SK-N-SH (cell line): ENCODE data around the gene WDR33. TPM values are rescaled to one million over a fixed set of nuclear protein-coding genes. Genes with fewer than 3 reads are reported as not detected.

Experiments
- CTCF ChIA-PET: fragments of 300-600, 350-600 bp; formaldehyde crosslinking; extraction: SDS; loops from one replicate; lab custom pipeline; 2021; lab: Yijun Ruan, JAX
- POLR2A ChIA-PET: fragments of 350-600 bp; sonication (Branson Sonifier 250); formaldehyde crosslinking; extraction: SDS; loops from one replicate; lab custom pipeline; 2020; ENCODE audit warnings: antibody characterized with exemption, inconsistent platforms; lab: Yijun Ruan, JAX
- DNase-seq: peaks from one replicate; pipeline ENCODE4 v3.0.0; 2012
- H2AFZ ChIP-seq: fragments of 200-600 bp; sonication (generic); 2 replicates; pipeline ENCODE4 v1.8.1; 2016; ENCODE audit warnings: antibody characterized with exemption, mild to moderate bottlenecking, low read depth
- H3F3A ChIP-seq: fragments of 200-600 bp; sonication (generic); replicated peaks from 2 replicates; pipeline ENCODE3; 2016; ENCODE audit warnings: antibody characterized with exemption, mild to moderate bottlenecking; ENCODE audit not compliant: insufficient read depth
- H3K27ac ChIP-seq, 2 experiments: fragments of 200-500 bp in 1 of 2; fragments of 200-600 bp in 1 of 2; sonication (Bioruptor generic) in 1 of 2; sonication (generic), shearing (Covaris generic) in 1 of 2; 2 replicates each; pipeline versions ENCODE4 v1.5.1 to v1.6.1; 2014 to 2016; ENCODE audit warnings: low read depth in 2 of 2, inconsistent platforms in 1 of 2, low read length in 1 of 2, mild to moderate bottlenecking in 1 of 2, mixed read lengths in 1 of 2
- H3K27me3 ChIP-seq: fragments of 200-600 bp; sonication (generic), shearing (Covaris generic); 2 replicates; pipeline ENCODE4 v1.6.1; 2016; ENCODE audit warnings: mixed run types; ENCODE audit not compliant: insufficient read depth
- H3K36me3 ChIP-seq, 2 experiments: fragments of 200-500 bp in 1 of 2; fragments of 200-600 bp in 1 of 2; sonication (Bioruptor generic) in 1 of 2; sonication (generic) in 1 of 2; replicated peaks in 1 of 2; 2 replicates each; pipeline versions ENCODE3 to v1.5.1; 2014 to 2016; ENCODE audit warnings: low read length in 1 of 2, mild to moderate bottlenecking in 1 of 2; ENCODE audit not compliant: insufficient read depth in 2 of 2, control insufficient read depth in 1 of 2
- H3K4me1 ChIP-seq, 2 experiments: fragments of 200-500 bp in 1 of 2; fragments of 200-600 bp in 1 of 2; sonication (Bioruptor generic) in 1 of 2; sonication (generic), shearing (Covaris generic) in 1 of 2; 2 replicates each; pipeline versions ENCODE4 v1.5.1 to v1.6.1; 2014 to 2016; ENCODE audit warnings: low read depth in 1 of 2, low read length in 1 of 2, mixed run types in 1 of 2; ENCODE audit not compliant: insufficient read depth in 2 of 2, control insufficient read depth in 1 of 2
- H3K4me2 ChIP-seq: fragments of 200-600 bp; sonication (generic), shearing (Covaris generic); 2 replicates; pipeline ENCODE4 v1.6.1; 2017; ENCODE audit warnings: mixed run types
- H3K4me3 ChIP-seq, 2 experiments: fragments of 200-500 bp in 1 of 2; fragments of 200-600 bp in 1 of 2; sonication (Bioruptor generic) in 1 of 2; sonication (generic), shearing (Covaris generic) in 1 of 2; 2 replicates each; pipeline versions ENCODE4 v1.5.1 to v1.8.1; 2014 to 2016; ENCODE audit warnings: low read depth in 2 of 2, inconsistent platforms in 1 of 2, low read length in 1 of 2, mild to moderate bottlenecking in 1 of 2, mixed read lengths in 1 of 2, moderate library complexity in 1 of 2
- H3K79me2 ChIP-seq: fragments of 200-600 bp; sonication (generic); 2 replicates; pipeline ENCODE4 v1.8.1; 2017; ENCODE audit warnings: mild to moderate bottlenecking; ENCODE audit not compliant: insufficient read depth
- H3K9ac ChIP-seq: fragments of 200-600 bp; sonication (generic); 2 replicates; pipeline ENCODE4 v1.6.1; 2017; ENCODE audit warnings: mixed run types
- H3K9me2 ChIP-seq: fragments of 200-600 bp; sonication (generic); 2 replicates; pipeline ENCODE4 v1.6.1; 2017; ENCODE audit warnings: mixed run types
- H3K9me3 ChIP-seq: fragments of 200-600 bp; sonication (generic); 2 replicates; pipeline ENCODE4 v1.6.1; 2017; ENCODE audit warnings: mixed run types, mild to moderate bottlenecking, moderate library complexity
- H4K20me1 ChIP-seq: fragments of 200-600 bp; sonication (generic); 2 replicates; pipeline ENCODE4 v1.6.1; 2017; ENCODE audit warnings: mild to moderate bottlenecking, mixed run types; ENCODE audit not compliant: insufficient read depth
- GABPA ChIP-seq: IDR thresholded peaks from 2 replicates; pipeline ENCODE4 v1.4.0; 2012; ENCODE audit warnings: low read depth, mild to moderate bottlenecking
- JUND ChIP-seq: IDR thresholded peaks from 2 replicates; pipeline ENCODE4 v1.4.0; 2012
- MXI1 ChIP-seq: IDR thresholded peaks from 2 replicates; pipeline ENCODE4 v1.6.1; 2012; ENCODE audit warnings: mild to moderate bottlenecking, low read depth, low read length, improper control_type of control experiment
- NFIC ChIP-seq: IDR thresholded peaks from 2 replicates; pipeline ENCODE4 v1.4.0; 2012; ENCODE audit warnings: borderline replicate concordance
- NRF1 ChIP-seq: IDR thresholded peaks from 2 replicates; pipeline ENCODE4 v1.6.1; 2012; ENCODE audit warnings: low read depth, mild to moderate bottlenecking, low read length
- WGBS: methylation state at CpG from one replicate; pipeline ENCODE4 v1.1.6; 2017; ENCODE audit warnings: low lambda C conversion rate; 5-methylcytosine and 5-hydroxymethylcytosine counted together
- polyA plus RNA-seq, 3 experiments: library from polyadenylated mRNA; depleted of rRNA; stranded (reverse); fragments of >200 nt; gene quantifications; 2 replicates each; pipeline ENCODE4 v1.2.3, GENCODE V29; 2012
- TF ChIP-seq, protein P1 (sequence below): IDR thresholded peaks from 2 replicates; pipeline ENCODE4 v1.6.1; 2012; ENCODE audit warnings: mild to moderate bottlenecking, low read depth, low read length, moderate library complexity
- TF ChIP-seq, protein P2 (sequence below): fragments of 150-350 bp; IDR thresholded peaks from 2 replicates; pipeline ENCODE4 v1.6.1; 2016; ENCODE audit warnings: mild to moderate bottlenecking, low read depth, low read length
- TF ChIP-seq, protein P3 (sequence below): IDR thresholded peaks from 2 replicates; pipeline ENCODE4; 2012

WDR33 gene
- polyA plus RNA-seq, 1 of the 3 experiments (the other 2 are of a cell fraction), result 12.4 TPM

DNA sequence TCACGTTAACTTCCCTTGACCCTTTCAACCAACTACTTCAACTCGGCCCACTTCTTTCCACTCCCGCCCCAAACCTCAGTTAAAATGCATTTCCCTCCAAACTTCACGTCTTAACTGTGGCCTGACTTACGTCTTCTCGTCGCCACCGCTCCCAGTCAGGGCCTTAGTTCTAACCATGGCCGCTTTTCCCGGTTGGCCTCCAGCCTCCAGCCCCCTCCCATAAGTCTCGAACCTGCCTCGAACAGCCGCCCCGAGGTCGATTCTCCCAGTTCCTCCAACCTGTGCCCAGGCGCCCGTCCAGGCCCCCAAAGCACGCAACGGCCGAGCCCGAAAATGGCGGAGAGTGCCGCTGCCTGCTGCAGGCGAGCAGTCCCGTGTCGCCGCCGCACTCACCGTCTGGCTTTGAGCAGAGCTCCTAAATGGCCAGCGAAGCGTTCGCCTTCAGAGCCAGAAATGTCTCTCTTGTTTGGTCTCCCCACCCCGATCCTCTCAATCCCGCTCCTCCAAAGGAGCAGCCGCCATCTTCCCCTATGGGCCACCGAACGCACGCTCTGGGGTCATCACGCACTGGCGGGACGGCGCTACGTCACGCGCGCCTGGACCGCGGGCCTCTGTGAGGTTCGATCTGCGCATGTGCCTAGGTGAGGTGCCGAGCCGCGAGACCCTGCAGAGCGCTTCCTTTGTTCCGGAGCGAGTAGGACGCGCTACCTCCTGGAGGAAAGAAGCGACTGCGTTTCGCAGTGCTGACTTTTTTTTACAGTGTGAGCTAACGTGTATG lies at the start of gene WDR33 (continued):
- no peak for TF ChIP-seq GABPA
- TF ChIP-seq NFIC, result no peak
- TF ChIP-seq, protein P1, sequence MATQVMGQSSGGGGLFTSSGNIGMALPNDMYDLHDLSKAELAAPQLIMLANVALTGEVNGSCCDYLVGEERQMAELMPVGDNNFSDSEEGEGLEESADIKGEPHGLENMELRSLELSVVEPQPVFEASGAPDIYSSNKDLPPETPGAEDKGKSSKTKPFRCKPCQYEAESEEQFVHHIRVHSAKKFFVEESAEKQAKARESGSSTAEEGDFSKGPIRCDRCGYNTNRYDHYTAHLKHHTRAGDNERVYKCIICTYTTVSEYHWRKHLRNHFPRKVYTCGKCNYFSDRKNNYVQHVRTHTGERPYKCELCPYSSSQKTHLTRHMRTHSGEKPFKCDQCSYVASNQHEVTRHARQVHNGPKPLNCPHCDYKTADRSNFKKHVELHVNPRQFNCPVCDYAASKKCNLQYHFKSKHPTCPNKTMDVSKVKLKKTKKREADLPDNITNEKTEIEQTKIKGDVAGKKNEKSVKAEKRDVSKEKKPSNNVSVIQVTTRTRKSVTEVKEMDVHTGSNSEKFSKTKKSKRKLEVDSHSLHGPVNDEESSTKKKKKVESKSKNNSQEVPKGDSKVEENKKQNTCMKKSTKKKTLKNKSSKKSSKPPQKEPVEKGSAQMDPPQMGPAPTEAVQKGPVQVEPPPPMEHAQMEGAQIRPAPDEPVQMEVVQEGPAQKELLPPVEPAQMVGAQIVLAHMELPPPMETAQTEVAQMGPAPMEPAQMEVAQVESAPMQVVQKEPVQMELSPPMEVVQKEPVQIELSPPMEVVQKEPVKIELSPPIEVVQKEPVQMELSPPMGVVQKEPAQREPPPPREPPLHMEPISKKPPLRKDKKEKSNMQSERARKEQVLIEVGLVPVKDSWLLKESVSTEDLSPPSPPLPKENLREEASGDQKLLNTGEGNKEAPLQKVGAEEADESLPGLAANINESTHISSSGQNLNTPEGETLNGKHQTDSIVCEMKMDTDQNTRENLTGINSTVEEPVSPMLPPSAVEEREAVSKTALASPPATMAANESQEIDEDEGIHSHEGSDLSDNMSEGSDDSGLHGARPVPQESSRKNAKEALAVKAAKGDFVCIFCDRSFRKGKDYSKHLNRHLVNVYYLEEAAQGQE, result no peak
- TF ChIP-seq, protein P2, sequence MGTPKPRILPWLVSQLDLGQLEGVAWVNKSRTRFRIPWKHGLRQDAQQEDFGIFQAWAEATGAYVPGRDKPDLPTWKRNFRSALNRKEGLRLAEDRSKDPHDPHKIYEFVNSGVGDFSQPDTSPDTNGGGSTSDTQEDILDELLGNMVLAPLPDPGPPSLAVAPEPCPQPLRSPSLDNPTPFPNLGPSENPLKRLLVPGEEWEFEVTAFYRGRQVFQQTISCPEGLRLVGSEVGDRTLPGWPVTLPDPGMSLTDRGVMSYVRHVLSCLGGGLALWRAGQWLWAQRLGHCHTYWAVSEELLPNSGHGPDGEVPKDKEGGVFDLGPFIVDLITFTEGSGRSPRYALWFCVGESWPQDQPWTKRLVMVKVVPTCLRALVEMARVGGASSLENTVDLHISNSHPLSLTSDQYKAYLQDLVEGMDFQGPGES, result no peak
- peak; percentile 69 for TF ChIP-seq NRF1
- no peak for TF ChIP-seq MXI1
- TF ChIP-seq, all 33 proteins: peak for 8

DNA sequence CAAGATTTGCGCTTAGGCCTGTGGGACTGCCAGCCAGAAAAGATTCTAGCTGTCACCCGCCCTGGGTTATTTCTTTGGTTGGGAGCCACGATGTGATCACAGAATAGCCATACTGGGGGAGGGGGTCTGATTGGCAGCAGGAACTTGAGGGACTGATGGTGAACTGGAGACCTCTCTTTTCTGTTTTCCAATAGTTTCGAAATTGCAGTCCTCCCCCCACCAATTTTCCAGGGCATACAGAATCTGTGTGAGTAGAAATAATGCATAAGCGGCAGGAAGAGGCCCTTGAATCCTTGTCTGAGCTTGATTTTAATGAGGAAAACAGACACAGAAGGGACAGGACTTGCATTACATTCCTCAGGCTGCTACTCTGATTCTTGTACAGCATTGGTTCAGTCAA lies 49.2 kb upstream of the WDR33 start:
- 90% methylated on average over 5 of the region's 5 CpGs for WGBS
- no peak overlapping the region for H3K27ac ChIP-seq
- H3K27me3 ChIP-seq, result no peaks in the 10 kb centered on the region
- no peak overlapping the region for H3K4me2 ChIP-seq
- no peak overlapping the region for H3K9ac ChIP-seq
- H3K9me3 ChIP-seq, result no peaks in the 10 kb centered on the region
- H3K36me3 ChIP-seq, result peaks cover 10 to 26% of the 10 kb centered on the region in 2 experiments
- POLR2A ChIA-PET, result no interaction called here
- no peaks in the 10 kb centered on the region for H3K9me2 ChIP-seq
- no peak overlapping the region for H3K4me3 ChIP-seq
- no peak for DNase-seq
- peaks cover 15% of the 10 kb centered on the region for H4K20me1 ChIP-seq
- H3K4me1 ChIP-seq, result peaks cover 5 to 9% of the 10 kb centered on the region in 2 experiments; a peak in 2 of 4 replicates
- CTCF ChIA-PET, result interaction anchor here (0.7 kb wide), 1 partner anchor 41 kb away, joined by 3 read pairs; no protein-coding TSS in a partner anchor
- H2AFZ ChIP-seq, result no peak overlapping the region
- H3K79me2 ChIP-seq, result peaks cover 28% of the 10 kb centered on the region
- TF ChIP-seq, protein P3, sequence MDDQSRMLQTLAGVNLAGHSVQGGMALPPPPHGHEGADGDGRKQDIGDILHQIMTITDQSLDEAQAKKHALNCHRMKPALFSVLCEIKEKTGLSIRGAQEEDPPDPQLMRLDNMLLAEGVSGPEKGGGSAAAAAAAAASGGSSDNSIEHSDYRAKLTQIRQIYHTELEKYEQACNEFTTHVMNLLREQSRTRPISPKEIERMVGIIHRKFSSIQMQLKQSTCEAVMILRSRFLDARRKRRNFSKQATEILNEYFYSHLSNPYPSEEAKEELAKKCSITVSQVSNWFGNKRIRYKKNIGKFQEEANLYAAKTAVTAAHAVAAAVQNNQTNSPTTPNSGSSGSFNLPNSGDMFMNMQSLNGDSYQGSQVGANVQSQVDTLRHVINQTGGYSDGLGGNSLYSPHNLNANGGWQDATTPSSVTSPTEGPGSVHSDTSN, result 0 out of 2 replicates have a peak, but pooled peaks have one; percentile 5
- TF ChIP-seq JUND, result no peak
- TF ChIP-seq, all 33 proteins: peak for 1
- H3F3A ChIP-seq, result peaks cover 14% of the 10 kb centered on the region
